PFSK-1 (cell line): ENCODE data around the gene TECRL.

Source experiments
- FOXP2 ChIP-seq: optimal IDR thresholded peaks from 2 replicates; pipeline ENCODE3; 2011; ENCODE audit warnings: borderline replicate concordance, control low read depth, inconsistent platforms; ENCODE audit not compliant: insufficient read depth; ENCODE audit errors: extremely low read length, extremely low read depth
- POLR2AphosphoS5 ChIP-seq: IDR thresholded peaks from 2 replicates; pipeline ENCODE4 v1.6.1; 2012; ENCODE audit warnings: low read depth, mild to moderate bottlenecking, control low read depth, low read length, moderate library complexity
- SIN3A ChIP-seq: IDR thresholded peaks from 2 replicates; pipeline ENCODE4 v1.6.1; 2012; ENCODE audit warnings: mild to moderate bottlenecking, low read length, moderate library complexity, borderline replicate concordance; ENCODE audit not compliant: insufficient read depth
- TAF1 ChIP-seq: IDR thresholded peaks from 2 replicates; pipeline ENCODE4 v1.6.1; 2012; ENCODE audit warnings: low read length, control low read depth, borderline replicate concordance; ENCODE audit not compliant: insufficient read depth
- TF ChIP-seq, protein P1 (sequence below), 2 experiments: IDR thresholded peaks; 2 replicates each; pipeline versions ENCODE4 v1.6.1 to v1.8.0; 2011 to 2012; ENCODE audit warnings: low read depth in 2 of 2, low read length in 2 of 2, control low read depth in 1 of 2, inconsistent platforms in 1 of 2, mild to moderate bottlenecking in 1 of 2, moderate library complexity in 1 of 2; ENCODE audit not compliant: insufficient read depth in 1 of 2

The TECRL gene

DNA sequence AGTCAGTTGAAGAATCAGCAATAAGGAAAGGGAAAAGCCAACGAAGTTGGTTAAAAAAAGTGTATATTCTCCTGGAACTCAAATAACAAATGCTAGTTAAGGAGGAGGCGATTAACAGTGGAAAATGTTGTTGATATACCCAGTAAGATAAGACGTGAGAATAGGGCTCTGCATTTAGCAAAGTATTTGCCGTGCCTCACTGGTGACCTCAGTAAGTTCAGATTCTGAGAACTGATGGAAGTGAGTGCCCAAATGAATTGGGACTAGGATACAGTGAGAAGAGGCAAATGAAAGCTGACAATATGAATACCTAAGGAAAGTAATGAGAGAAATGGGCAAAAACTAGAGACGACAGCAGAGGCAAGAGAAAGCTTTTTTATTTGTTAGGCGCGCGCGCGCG, 3.5 kb downstream of the TECRL start:
- TF ChIP-seq, protein P1, sequence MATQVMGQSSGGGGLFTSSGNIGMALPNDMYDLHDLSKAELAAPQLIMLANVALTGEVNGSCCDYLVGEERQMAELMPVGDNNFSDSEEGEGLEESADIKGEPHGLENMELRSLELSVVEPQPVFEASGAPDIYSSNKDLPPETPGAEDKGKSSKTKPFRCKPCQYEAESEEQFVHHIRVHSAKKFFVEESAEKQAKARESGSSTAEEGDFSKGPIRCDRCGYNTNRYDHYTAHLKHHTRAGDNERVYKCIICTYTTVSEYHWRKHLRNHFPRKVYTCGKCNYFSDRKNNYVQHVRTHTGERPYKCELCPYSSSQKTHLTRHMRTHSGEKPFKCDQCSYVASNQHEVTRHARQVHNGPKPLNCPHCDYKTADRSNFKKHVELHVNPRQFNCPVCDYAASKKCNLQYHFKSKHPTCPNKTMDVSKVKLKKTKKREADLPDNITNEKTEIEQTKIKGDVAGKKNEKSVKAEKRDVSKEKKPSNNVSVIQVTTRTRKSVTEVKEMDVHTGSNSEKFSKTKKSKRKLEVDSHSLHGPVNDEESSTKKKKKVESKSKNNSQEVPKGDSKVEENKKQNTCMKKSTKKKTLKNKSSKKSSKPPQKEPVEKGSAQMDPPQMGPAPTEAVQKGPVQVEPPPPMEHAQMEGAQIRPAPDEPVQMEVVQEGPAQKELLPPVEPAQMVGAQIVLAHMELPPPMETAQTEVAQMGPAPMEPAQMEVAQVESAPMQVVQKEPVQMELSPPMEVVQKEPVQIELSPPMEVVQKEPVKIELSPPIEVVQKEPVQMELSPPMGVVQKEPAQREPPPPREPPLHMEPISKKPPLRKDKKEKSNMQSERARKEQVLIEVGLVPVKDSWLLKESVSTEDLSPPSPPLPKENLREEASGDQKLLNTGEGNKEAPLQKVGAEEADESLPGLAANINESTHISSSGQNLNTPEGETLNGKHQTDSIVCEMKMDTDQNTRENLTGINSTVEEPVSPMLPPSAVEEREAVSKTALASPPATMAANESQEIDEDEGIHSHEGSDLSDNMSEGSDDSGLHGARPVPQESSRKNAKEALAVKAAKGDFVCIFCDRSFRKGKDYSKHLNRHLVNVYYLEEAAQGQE (IDR thresholded peaks at IDR 0.05; ENCODE audit: insufficient read depth in 1 of 2, low read depth in 2 of 2, low read length in 2 of 2), result no peak
- TF ChIP-seq POLR2AphosphoS5 (no peak), TAF1 (no peak), SIN3A (no peak), FOXP2 (no peak)

DNA sequence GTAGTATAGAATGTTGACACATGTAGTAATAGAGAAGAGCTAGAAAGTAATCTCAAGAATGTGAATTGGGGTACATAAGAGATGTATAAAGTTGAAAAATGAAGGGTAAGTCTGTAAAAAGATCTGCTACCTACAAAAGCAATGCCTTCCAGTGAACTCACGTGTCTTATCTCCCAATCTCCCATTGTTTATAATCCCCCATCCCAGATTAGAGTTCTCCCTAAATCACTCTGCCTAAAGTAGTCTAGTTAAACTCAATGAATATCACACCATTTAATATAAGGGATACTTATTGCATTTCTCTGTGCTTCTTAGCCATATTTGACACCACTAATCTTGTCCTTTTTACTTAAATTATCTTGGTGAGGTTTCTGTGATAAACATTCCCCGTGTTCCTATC, 6.6 kb downstream of the TECRL start:
- TF ChIP-seq FOXP2 (no peak), SIN3A (no peak), POLR2AphosphoS5 (no peak), TAF1 (no peak)
- TF ChIP-seq, protein P1 (IDR thresholded peaks at IDR 0.05; ENCODE audit: insufficient read depth in 1 of 2, low read depth in 2 of 2, low read length in 2 of 2), result no peak

DNA sequence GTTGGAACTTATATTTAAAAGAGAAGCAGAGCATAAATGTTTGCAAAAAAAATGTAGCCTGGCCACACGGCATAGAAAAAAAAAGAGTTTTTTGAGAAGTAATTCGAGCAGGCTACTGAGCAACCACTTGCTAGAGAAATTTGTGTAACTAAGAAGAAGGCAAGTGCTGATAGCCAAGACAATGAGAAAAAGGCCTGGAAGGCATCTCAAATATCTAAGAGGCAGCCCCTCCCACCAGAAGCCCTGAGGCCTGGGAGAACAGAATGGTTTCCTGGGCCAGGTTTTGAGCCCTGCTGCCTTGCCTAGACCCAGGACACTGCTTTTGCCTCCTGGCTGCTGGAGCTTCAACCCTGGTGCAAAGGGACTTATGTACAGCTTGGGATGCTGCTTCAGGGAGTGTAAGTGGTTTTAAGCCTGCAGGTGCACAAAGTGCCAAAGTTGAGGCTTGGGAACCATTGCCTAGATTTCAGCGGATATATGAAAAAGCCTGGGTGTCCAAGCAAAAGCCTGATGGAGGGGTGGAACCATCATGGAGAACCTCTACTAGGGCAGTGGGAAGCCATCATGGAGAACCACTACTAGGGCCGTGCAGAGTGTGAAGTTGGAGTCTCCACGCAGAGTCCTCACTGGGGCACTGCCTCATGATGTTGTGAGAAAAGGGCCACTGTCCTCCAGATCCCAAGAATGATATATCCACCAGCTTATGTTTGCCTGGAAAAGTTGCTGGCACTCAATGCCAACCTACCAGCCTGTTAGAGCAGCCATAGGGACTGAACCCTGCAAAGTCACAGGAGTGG, 9.7 kb downstream of the TECRL start:
- TF ChIP-seq FOXP2, result no peak
- TF ChIP-seq SIN3A, result no peak
- TF ChIP-seq, protein P1 (IDR thresholded peaks at IDR 0.05; ENCODE audit: insufficient read depth in 1 of 2, low read depth in 2 of 2, low read length in 2 of 2), result no peak
- TF ChIP-seq POLR2AphosphoS5, result no peak
- TF ChIP-seq TAF1, result no peak

DNA sequence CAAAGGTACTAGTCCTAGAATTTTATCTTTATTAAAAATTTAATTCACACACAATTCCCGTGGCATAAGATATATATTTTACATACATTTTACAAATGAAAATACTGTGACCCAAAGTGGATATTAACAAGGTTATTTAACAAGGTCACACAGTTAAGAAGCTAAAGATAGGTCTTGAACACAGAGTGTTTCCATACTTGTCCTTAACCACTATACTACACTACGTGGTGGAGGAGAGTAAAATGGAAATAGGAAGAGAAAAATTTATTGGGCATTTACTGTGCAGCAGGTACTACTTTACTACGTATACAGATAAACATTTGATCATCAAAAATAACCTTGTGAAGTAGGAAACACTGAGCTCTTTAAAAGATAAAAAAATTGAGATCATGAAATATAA, 14.8 kb downstream of the TECRL start:
- TF ChIP-seq FOXP2, result no peak
- no peak for TF ChIP-seq TAF1
- TF ChIP-seq POLR2AphosphoS5, result no peak
- TF ChIP-seq, protein P1 (IDR thresholded peaks at IDR 0.05; ENCODE audit: insufficient read depth in 1 of 2, low read depth in 2 of 2, low read length in 2 of 2), result no peak
- no peak for TF ChIP-seq SIN3A

DNA sequence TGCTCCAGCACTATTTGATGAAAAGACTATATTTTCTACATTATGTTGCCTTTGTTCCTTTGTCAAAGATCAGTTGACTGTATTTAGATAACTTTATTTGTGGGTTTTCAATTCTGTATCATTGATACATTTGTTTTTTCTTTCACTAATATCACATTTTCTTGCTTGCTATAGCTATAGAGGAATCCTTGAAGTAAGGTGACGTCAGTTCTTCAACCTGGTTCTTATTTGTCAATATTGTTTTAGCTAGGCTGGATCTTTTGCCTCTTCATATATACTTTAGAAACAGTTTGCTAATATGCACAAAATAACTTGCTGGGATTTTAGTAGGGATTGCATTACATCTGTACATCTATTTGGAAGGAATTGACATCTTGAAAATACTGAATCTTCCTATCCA, 21.0 kb downstream of the TECRL start:
- TF ChIP-seq, protein P1 (IDR thresholded peaks at IDR 0.05; ENCODE audit: insufficient read depth in 1 of 2, low read depth in 2 of 2, low read length in 2 of 2), result no peak
- TF ChIP-seq POLR2AphosphoS5 (no peak), SIN3A (no peak), TAF1 (no peak), FOXP2 (no peak)
